Suprapubic skin (tissue), 4 donors: ENCODE data around the gene UBE2L3. TPM values are rescaled to one million over a fixed set of nuclear protein-coding genes. Genes with fewer than 3 reads are reported as not detected.
"Not testable (repeated sequence)": the region's sequence is repeated elsewhere in the genome, so short reads cannot be mapped to it uniquely, and the experiment has no call there.

Experiments
- DNase-seq, 2 donors: peaks; one replicate each; pipeline ENCODE4 v3.0.0-alpha.2; 2019; ENCODE audit warnings: low spot score in 2 of 2
- H3K27ac ChIP-seq: fragments of 200-600 bp; sonication (generic); one replicate; pipeline ENCODE4 v1.5.1; 2019
- H3K27me3 ChIP-seq: fragments of 200-600 bp; sonication (generic); one replicate; pipeline ENCODE4 v1.5.1; 2019
- H3K36me3 ChIP-seq: fragments of 200-600 bp; sonication (generic); one replicate; pipeline ENCODE4 v1.5.1; 2019
- H3K4me1 ChIP-seq: fragments of 200-600 bp; sonication (generic); one replicate; pipeline ENCODE4 v1.5.1; 2019
- H3K4me3 ChIP-seq: fragments of 200-600 bp; sonication (generic); one replicate; pipeline ENCODE4 v1.5.1; 2019; ENCODE audit warnings: mild to moderate bottlenecking
- H3K9me3 ChIP-seq: fragments of 200-600 bp; sonication (generic); one replicate; pipeline ENCODE4 v1.5.1; 2019
- EP300 ChIP-seq: sonication (generic); formaldehyde crosslinking; IDR thresholded peaks from one replicate; pipeline ENCODE4 v1.6.1; 2017; ENCODE audit warnings: antibody characterized with exemption
- POLR2A ChIP-seq, 2 donors: fragments of 450-650 bp; IDR thresholded peaks; one replicate each; pipeline ENCODE4 v1.6.1; 2017; ENCODE audit warnings: antibody characterized with exemption in 2 of 2, mild to moderate bottlenecking in 2 of 2, moderate library complexity in 2 of 2
- POLR2AphosphoS5 ChIP-seq, 3 donors: sonication (generic); formaldehyde crosslinking; IDR thresholded peaks; one replicate each; pipeline ENCODE4 v1.6.1; 2017; ENCODE audit warnings: antibody characterized with exemption in 3 of 3
- WGBS: methylation state at CpG from one replicate; pipeline ENCODE4 v1.1.5; 2018; 5-methylcytosine and 5-hydroxymethylcytosine counted together
- total RNA-seq, 4 donors: library from RNA; depleted of rRNA; stranded (reverse); fragments of >200 nt; gene quantifications; one replicate each; pipeline ENCODE4 v1.1.0, GENCODE V29; 2016
- TF ChIP-seq, protein P1 (sequence below), 2 donors: fragments of 200-600 bp in 1 of 2; fragments of 450-650 bp in 1 of 2; sonication (generic) in 1 of 2; IDR thresholded peaks; one replicate each; pipeline ENCODE4 v1.5.1; 2016 to 2019; ENCODE audit warnings: antibody characterized with exemption in 2 of 2, mild to moderate bottlenecking in 1 of 2, moderate library complexity in 1 of 2

The UBE2L3 gene
- total RNA-seq, 4 donors from 2014 or later, result 28.6 to 52.2 (median 48.1) TPM

GRCh38 chr22:21606775-21607174 lies 39.3 kb downstream of the UBE2L3 start:
- Histone ChIP-seq H3K27me3 (no peaks in the 10 kb centered on the region), H3K27ac (no peak overlapping the region), H3K36me3 (peaks cover 10% of the 10 kb centered on the region), H3K9me3 (no peaks in the 10 kb centered on the region), H3K4me1 (peaks cover 10% of the 10 kb centered on the region), H3K4me3 (no peak overlapping the region)
- TF ChIP-seq POLR2A (IDR thresholded peaks at IDR 0.05) (no peak), POLR2AphosphoS5 (IDR thresholded peaks at IDR 0.05) (no peak), EP300 (no peak)
- TF ChIP-seq, protein P1, sequence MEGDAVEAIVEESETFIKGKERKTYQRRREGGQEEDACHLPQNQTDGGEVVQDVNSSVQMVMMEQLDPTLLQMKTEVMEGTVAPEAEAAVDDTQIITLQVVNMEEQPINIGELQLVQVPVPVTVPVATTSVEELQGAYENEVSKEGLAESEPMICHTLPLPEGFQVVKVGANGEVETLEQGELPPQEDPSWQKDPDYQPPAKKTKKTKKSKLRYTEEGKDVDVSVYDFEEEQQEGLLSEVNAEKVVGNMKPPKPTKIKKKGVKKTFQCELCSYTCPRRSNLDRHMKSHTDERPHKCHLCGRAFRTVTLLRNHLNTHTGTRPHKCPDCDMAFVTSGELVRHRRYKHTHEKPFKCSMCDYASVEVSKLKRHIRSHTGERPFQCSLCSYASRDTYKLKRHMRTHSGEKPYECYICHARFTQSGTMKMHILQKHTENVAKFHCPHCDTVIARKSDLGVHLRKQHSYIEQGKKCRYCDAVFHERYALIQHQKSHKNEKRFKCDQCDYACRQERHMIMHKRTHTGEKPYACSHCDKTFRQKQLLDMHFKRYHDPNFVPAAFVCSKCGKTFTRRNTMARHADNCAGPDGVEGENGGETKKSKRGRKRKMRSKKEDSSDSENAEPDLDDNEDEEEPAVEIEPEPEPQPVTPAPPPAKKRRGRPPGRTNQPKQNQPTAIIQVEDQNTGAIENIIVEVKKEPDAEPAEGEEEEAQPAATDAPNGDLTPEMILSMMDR (IDR thresholded peaks at IDR 0.05), result no peak
- 97% methylated on average over 8 of the region's 8 CpGs for WGBS
- no peak for DNase-seq

DNA sequence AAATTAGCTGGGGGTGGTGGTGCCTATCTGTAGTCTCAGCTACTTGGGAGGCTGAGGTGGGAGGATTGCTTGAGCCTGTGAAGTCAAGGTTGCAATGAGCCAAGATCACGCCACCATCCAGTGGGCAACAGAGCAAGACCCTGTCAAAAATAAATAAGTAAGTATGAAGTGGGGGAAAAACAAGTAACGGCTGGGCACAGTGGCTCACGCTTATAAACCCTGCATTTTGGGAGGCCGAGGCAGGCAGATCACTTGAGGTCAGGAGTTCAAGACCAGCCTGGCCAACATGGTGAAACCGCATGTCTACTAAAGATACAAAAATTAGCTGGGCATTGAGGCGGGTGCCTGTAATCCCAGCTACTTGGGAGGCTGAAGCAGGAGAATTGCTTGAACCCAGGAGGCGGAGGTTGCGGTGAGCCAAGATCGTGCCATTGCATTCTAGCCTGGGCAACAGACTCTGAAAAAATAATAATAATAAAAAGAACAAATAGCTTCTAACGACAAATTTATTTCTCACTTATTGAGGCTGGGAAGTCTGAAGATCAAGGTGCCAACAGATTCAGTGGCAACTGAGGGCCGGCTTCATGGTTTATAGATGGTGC lies 42.1 kb downstream of the UBE2L3 start:
- H3K4me1 ChIP-seq, result peaks cover 13% of the 10 kb centered on the region
- H3K27ac ChIP-seq, DNase-seq, H3K27me3 ChIP-seq, H3K4me3 ChIP-seq, H3K9me3 ChIP-seq: not testable (repeated sequence)
- H3K36me3 ChIP-seq, result peaks cover 24% of the 10 kb centered on the region
- WGBS, result 97% methylated on average over 11 of the region's 11 CpGs

GRCh38 chr22:21611210-21611977 lies 43.9 kb downstream of the UBE2L3 start:
- Histone ChIP-seq H3K36me3 (peaks cover 34% of the 10 kb centered on the region), H3K27me3 (no peaks in the 10 kb centered on the region), H3K27ac (no peak overlapping the region), H3K9me3 (no peaks in the 10 kb centered on the region), H3K4me1 (peaks cover 6% of the 10 kb centered on the region), H3K4me3 (no peak overlapping the region)
- no peak for DNase-seq
- 66% methylated on average over 4 of the region's 4 CpGs for WGBS
- no peak for TF ChIP-seq POLR2A (IDR thresholded peaks at IDR 0.05)
- no peak for TF ChIP-seq EP300
- TF ChIP-seq, protein P1 (IDR thresholded peaks at IDR 0.05), result no peak
- TF ChIP-seq POLR2AphosphoS5 (IDR thresholded peaks at IDR 0.05), result no peak

DNA sequence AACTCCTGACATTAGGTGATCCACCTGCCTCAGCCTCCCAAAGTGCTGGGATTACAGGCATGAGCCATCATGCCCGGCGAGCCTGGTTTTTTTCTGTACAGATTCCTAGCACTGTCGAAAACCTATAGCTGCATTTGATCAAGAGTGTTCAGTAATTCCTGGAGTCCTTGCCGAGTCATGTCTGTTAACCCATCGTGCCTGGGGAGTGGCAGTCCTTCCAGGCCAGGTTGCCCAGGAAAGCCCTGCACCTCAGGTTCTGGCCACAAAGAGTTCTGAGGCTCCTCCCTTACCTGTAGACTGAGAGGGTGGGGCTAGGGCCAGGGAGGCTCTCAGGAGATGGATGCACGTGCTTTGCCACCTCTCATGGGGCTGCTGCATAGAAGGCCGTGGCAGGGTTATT lies 45.3 kb downstream of the UBE2L3 start:
- Histone ChIP-seq H3K4me3 (no peak overlapping the region), H3K27me3 (no peaks in the 10 kb centered on the region), H3K4me1 (peaks cover 3% of the 10 kb centered on the region), H3K36me3 (peaks cover 34% of the 10 kb centered on the region), H3K9me3 (no peaks in the 10 kb centered on the region), H3K27ac (no peak overlapping the region)
- WGBS, result 67% methylated on average over 5 of the region's 7 CpGs
- no peak for DNase-seq
- TF ChIP-seq POLR2A (IDR thresholded peaks at IDR 0.05), result no peak
- TF ChIP-seq EP300, result no peak
- TF ChIP-seq, protein P1 (IDR thresholded peaks at IDR 0.05), result no peak
- TF ChIP-seq POLR2AphosphoS5 (IDR thresholded peaks at IDR 0.05), result no peak

GRCh38 chr22:21613553-21614233 lies 46.2 kb downstream of the UBE2L3 start:
- DNase-seq, result no peak
- TF ChIP-seq POLR2A (IDR thresholded peaks at IDR 0.05) (no peak), POLR2AphosphoS5 (IDR thresholded peaks at IDR 0.05) (no peak), EP300 (no peak)
- TF ChIP-seq, protein P1 (IDR thresholded peaks at IDR 0.05), result no peak
- Histone ChIP-seq H3K36me3 (peaks cover 42% of the 10 kb centered on the region), H3K4me1 (peaks cover 3% of the 10 kb centered on the region), H3K9me3 (no peaks in the 10 kb centered on the region), H3K27ac (no peak overlapping the region), H3K27me3 (no peaks in the 10 kb centered on the region), H3K4me3 (no peak overlapping the region)
- WGBS, result 68% methylated on average over 4 of the region's 4 CpGs
